A673 (cell line): ENCODE data around the gene AKAP3.

ENCODE experiments used
- EZH2 ChIP-seq: fragments of 200-600 bp; sonication (generic); IDR thresholded peaks from 2 replicates; pipeline ENCODE4 v1.6.1; 2017; ENCODE audit warnings: borderline replicate concordance, low read depth, mild to moderate bottlenecking, mixed read lengths, antibody characterized with exemption, low read length; ENCODE audit not compliant: poor library complexity, severe bottlenecking
- TF ChIP-seq, protein P1 (sequence below): fragments of 300-800, 200-600 bp; sonication (generic); conservative IDR thresholded peaks from 2 replicates; pipeline ENCODE4 v1.5.1; 2017; ENCODE audit warnings: low read depth, mild to moderate bottlenecking, antibody characterized with exemption, low read length, moderate library complexity, mixed read lengths

DNA sequence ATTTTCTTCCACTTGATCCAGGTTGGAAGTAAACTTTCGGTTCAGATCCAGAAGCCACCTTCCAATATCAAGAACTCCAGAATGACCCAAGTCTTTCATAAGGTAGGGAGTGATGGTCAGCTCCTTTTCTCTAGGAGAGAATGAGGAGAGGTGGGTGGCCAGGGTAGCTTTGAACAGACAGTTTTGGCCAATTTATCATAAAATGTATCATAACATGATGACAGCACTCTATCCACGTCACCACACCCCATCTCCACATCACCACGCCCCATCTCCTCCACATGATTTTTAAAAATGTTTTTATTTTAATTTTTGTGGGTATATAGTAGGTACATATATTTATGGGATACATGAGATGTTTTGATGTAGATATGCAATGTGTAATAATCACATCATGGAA, 59.9 kb downstream of the AKAP3 start:
- TF ChIP-seq, protein P1, sequence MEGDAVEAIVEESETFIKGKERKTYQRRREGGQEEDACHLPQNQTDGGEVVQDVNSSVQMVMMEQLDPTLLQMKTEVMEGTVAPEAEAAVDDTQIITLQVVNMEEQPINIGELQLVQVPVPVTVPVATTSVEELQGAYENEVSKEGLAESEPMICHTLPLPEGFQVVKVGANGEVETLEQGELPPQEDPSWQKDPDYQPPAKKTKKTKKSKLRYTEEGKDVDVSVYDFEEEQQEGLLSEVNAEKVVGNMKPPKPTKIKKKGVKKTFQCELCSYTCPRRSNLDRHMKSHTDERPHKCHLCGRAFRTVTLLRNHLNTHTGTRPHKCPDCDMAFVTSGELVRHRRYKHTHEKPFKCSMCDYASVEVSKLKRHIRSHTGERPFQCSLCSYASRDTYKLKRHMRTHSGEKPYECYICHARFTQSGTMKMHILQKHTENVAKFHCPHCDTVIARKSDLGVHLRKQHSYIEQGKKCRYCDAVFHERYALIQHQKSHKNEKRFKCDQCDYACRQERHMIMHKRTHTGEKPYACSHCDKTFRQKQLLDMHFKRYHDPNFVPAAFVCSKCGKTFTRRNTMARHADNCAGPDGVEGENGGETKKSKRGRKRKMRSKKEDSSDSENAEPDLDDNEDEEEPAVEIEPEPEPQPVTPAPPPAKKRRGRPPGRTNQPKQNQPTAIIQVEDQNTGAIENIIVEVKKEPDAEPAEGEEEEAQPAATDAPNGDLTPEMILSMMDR = no peak
- no peak for TF ChIP-seq EZH2
